RWPE1 (cell line): ENCODE measurements around the gene PHLPP1.
A peak's percentile ranks its signal among the peaks of the same experiment; 100 is the strongest.

Experiments used
- CTCF ChIA-PET: fragments of 350-600 bp; sonication (Branson Sonifier 250); formaldehyde crosslinking; extraction: SDS; loops from one replicate; lab custom pipeline; 2021; lab: Yijun Ruan, JAX
- POLR2A ChIA-PET: fragments of 400-600 bp; formaldehyde crosslinking; extraction: SDS; loops from one replicate; lab custom pipeline; 2020; ENCODE audit warnings: antibody characterized with exemption; ENCODE audit not compliant: low non-redundant PET; lab: Yijun Ruan, JAX
- DNase-seq: peaks from one replicate; pipeline ENCODE4 v3.0.0; 2012; ENCODE audit warnings: low spot score
- H3K27ac ChIP-seq: fragments of 450-650 bp; 2 replicates; pipeline ENCODE4 v1.5.1; 2017
- TF ChIP-seq, protein P1 (sequence below): fragments of 450-650 bp; conservative IDR thresholded peaks from 2 replicates; pipeline ENCODE4 v1.5.1; 2017; ENCODE audit warnings: low read depth, mild to moderate bottlenecking

Gene PHLPP1

DNA sequence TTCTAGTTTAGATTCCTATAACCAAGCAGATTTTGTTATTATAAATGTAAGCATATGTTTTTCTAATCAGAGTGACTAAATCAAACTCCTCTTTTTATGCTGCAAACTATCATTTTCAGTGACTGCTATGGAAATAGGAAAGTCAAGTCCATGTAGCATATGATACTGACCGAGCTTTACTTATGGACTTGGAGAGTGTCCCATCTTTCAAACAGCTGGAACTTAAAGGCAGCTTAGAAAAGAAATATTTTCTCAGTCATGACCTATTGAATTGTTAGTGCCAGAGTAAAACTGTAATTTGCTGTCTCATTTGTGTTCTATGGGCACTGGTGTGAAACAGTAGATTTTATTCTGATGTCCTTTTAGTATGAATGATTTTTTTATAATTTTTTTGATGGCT lies 76.7 kb downstream of the PHLPP1 start:
- DNase-seq: no peak
- TF ChIP-seq, protein P1, sequence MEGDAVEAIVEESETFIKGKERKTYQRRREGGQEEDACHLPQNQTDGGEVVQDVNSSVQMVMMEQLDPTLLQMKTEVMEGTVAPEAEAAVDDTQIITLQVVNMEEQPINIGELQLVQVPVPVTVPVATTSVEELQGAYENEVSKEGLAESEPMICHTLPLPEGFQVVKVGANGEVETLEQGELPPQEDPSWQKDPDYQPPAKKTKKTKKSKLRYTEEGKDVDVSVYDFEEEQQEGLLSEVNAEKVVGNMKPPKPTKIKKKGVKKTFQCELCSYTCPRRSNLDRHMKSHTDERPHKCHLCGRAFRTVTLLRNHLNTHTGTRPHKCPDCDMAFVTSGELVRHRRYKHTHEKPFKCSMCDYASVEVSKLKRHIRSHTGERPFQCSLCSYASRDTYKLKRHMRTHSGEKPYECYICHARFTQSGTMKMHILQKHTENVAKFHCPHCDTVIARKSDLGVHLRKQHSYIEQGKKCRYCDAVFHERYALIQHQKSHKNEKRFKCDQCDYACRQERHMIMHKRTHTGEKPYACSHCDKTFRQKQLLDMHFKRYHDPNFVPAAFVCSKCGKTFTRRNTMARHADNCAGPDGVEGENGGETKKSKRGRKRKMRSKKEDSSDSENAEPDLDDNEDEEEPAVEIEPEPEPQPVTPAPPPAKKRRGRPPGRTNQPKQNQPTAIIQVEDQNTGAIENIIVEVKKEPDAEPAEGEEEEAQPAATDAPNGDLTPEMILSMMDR: no peak
- no peak overlapping the region for H3K27ac ChIP-seq
- POLR2A ChIA-PET: no interaction called here
- CTCF ChIA-PET: no interaction called here

DNA sequence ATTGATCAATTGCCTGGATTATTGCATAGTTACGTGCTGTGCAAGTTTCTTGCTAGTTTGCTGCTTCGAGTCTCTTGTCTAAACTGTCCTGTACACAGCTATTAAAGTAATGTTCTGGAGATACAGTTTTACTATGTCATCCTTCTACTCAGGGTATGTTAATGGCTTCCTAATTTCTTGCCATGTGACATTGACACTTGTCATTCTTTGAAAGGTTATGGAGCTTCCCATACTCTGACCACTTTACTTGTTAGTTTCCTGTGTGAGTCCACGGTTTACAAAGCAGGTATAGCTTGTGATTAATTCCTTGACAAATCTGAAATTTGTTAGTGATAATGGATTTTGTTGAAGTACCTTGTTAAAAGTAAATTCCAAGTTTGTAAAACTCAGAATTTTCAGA lies 80.5 kb downstream of the PHLPP1 start:
- CTCF ChIA-PET: no interaction called here
- TF ChIP-seq, protein P1: no peak
- no peak for DNase-seq
- H3K27ac ChIP-seq: no peak overlapping the region
- POLR2A ChIA-PET: no interaction called here

DNA sequence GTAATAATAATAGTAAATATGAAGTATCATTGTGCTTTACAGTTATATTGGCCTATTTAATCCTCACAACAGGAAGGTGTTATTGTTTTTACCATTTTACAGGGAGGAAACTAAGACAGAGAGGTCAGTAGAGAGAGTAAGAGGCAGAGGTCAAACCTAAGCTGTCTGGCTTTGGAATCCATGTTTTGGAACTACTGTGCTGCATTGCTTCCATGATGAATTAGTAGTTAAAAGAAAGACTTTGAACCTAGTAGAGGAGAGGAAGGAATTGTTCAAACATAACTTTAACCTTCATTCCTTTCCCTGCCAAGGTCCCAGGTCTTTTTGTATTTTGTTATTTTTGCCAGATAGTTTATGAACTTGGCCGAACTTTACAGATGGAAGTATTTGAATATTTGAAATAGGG lies 80.9 kb downstream of the PHLPP1 start:
- H3K27ac ChIP-seq: no peak overlapping the region
- no peak for DNase-seq
- TF ChIP-seq, protein P1: no peak
- ChIA-PET POLR2A (no interaction called here), CTCF (no interaction called here)

DNA sequence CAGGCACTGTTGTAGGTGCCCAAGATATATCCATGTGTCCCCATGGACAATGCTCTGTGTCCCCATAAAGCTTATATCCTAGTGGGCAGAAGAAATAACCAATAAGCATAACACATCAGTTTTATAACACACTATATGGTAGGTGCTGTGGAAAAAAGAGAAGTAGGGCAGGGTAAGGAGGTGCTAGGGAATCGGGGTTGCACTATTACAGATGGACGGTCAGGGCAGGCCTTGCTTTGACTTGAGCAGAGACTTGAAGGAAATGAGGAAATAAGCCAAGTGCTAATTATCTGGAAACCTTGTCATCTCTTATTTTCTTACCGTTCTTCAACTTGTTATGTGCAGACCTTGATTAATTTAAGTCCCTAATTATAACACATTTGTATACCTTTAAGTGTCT lies 82.0 kb downstream of the PHLPP1 start:
- POLR2A ChIA-PET: no interaction called here
- TF ChIP-seq, protein P1: no peak
- H3K27ac ChIP-seq: no peak overlapping the region
- DNase-seq: no peak
- CTCF ChIA-PET: no interaction called here

DNA sequence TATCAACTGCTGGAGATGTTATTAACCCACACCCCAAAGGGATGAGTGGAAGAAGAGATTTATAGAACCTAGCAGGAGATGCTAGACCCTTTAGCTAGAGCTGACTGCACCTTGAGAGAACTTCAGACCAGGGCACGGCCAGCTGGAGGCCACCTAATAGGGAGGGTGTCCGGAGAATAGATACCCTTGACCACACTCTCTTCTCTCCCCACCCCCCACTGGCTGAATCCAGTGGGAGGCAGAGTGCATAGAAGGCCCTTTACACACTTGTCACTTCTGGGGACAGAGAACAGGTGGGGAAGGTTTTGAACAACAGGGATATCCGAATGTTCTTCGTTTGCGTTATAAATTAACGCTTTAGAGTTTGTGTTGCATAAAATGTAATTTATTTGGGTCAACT lies 84.6 kb downstream of the PHLPP1 start:
- no peak for DNase-seq
- TF ChIP-seq, protein P1: no peak
- ChIA-PET CTCF (interaction anchor here (0.7 kb wide), 1 partner anchor 135 kb away, joined by 5 read pairs; no protein-coding TSS in a partner anchor), POLR2A (no interaction called here)
- no peak overlapping the region for H3K27ac ChIP-seq

DNA sequence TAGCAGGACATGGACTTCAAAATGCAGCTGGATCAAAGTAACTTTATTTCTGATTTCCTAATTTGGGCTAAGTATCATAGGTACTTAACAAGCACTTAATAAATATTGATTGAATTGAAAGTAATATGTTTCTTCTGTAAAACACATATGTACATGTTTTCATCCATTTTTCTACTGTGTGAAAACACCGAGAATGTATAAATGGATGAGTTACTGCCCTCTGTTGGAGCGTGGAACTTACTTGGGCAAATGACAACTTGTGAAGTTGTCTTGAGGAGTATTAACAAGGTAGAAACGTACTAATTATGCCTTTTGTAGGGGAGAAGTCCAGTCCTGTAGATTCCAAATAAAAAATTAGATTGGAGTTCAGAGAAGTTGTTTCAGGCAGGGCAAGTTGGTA lies 87.2 kb downstream of the PHLPP1 start:
- ChIA-PET CTCF (no interaction called here), POLR2A (no interaction called here)
- TF ChIP-seq, protein P1: peak; percentile 18; the same call in 1 of the 2 replicates

DNA sequence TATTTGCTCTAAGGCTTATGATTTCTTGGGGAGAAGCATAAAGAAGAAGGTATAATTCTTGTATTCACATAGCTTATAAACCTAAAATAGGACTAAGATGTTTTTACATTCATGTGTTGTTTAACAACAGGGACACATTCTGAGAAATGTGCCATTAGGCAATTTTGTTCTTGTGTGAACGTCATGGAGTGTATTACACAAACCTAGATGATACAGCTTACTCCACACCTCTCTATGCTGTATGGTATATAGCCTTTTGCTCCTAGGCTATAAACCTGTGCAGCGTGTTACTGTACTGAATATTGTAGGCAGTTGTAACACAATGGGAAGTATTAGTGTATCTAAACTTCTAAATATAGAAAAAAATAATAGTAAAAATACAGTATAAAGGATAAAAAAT lies 92.1 kb downstream of the PHLPP1 start:
- DNase-seq: no peak
- H3K27ac ChIP-seq: no peak overlapping the region
- TF ChIP-seq, protein P1: no peak
- POLR2A ChIA-PET: no interaction called here
- CTCF ChIA-PET: no interaction called here

More for the DNA sequence above, 87.2 kb downstream of the PHLPP1 start:
- DNase-seq: no peak
- H3K27ac ChIP-seq: no peak overlapping the region
